Endodermal cell (in vitro differentiated cells): ENCODE data around the gene GFOD1. TPM values are rescaled to one million over a fixed set of nuclear protein-coding genes. Genes with fewer than 3 reads are reported as not detected.

Experiments
- DNase-seq: peaks from one replicate; pipeline ENCODE4 v3.0.0-alpha.2; 2017
- H3K27ac ChIP-seq: 2 replicates; pipeline ENCODE4 v1.5.1; 2013; ENCODE audit warnings: mild to moderate bottlenecking, low read depth, low read length, moderate library complexity
- H3K27me3 ChIP-seq: 2 replicates; pipeline ENCODE4 v1.6.1; 2013; ENCODE audit warnings: mild to moderate bottlenecking, low read length, moderate library complexity; ENCODE audit not compliant: insufficient read depth, control insufficient read depth, poor library complexity, severe bottlenecking
- H3K36me3 ChIP-seq: 2 replicates; pipeline ENCODE4 v1.7.0; 2013; ENCODE audit warnings: mild to moderate bottlenecking, low read length, moderate library complexity; ENCODE audit not compliant: control insufficient read depth, insufficient read depth
- H3K4me1 ChIP-seq: one replicate; pipeline ENCODE4 v1.7.0; 2013; ENCODE audit warnings: low read length; ENCODE audit not compliant: control insufficient read depth, insufficient read depth
- H3K4me3 ChIP-seq: 2 replicates; pipeline ENCODE4 v1.5.1; 2013; ENCODE audit warnings: mild to moderate bottlenecking, low read length, moderate library complexity
- H3K9ac ChIP-seq: 2 replicates; pipeline ENCODE4 v1.6.1; 2013; ENCODE audit warnings: mild to moderate bottlenecking, low read length, moderate library complexity; ENCODE audit not compliant: poor library complexity, severe bottlenecking; ENCODE audit errors: extremely low read depth
- H3K9me3 ChIP-seq: 2 replicates; pipeline ENCODE4 v1.6.1; 2013; ENCODE audit warnings: mild to moderate bottlenecking, low read length, moderate library complexity; ENCODE audit not compliant: control insufficient read depth
- H3K27ac Mint-ChIP-seq: 2 replicates; pipeline ENCODE4 v1.8.0; 2020; ENCODE audit warnings: mixed read lengths
- H3K27me3 Mint-ChIP-seq: 2 replicates; pipeline ENCODE4 v1.8.0; 2021; ENCODE audit warnings: mild to moderate bottlenecking, mixed read lengths; ENCODE audit not compliant: insufficient read depth
- H3K36me3 Mint-ChIP-seq: 2 replicates; pipeline ENCODE4 v1.8.0; 2020; ENCODE audit warnings: low read depth, mixed read lengths
- H3K4me1 Mint-ChIP-seq: 2 replicates; pipeline ENCODE4 v1.8.0; 2020; ENCODE audit warnings: mixed read lengths
- H3K4me3 Mint-ChIP-seq: 2 replicates; pipeline ENCODE4 v1.8.0; 2020; ENCODE audit warnings: mild to moderate bottlenecking, moderate library complexity, mixed read lengths
- H3K9me3 Mint-ChIP-seq: 2 replicates; pipeline ENCODE4 v1.8.0; 2020; ENCODE audit warnings: mild to moderate bottlenecking, mixed read lengths
- WGBS, 2 experiments: methylation state at CpG; one replicate each; pipeline versions ENCODE4 v1.1.5 to v1.1.7; 2013; ENCODE audit warnings: missing lambda C conversion rate in 2 of 2, mixed read lengths in 1 of 2; ENCODE audit not compliant: insufficient coverage in 1 of 2, insufficient read length in 1 of 2; 5-methylcytosine and 5-hydroxymethylcytosine counted together
- total RNA-seq, 2 donors: library from RNA; stranded (reverse); fragmentation: NEBNext Ultra II Directional in 1 of 2; extraction: Animal tissue kit (Norgen Biotek cat#: 25700) in 1 of 2; gene quantifications; 2 replicates in 1 of 2; 3 replicates in 1 of 2; pipeline ENCODE4 v1.2.1, GENCODE V29; 2021
- TF ChIP-seq, protein P1 (sequence below): fragments of 200-600 bp; sonication (generic); conservative IDR thresholded peaks from 2 replicates; pipeline ENCODE4 v1.5.0; 2021; ENCODE audit warnings: antibody characterized with exemption, mild to moderate bottlenecking

The GFOD1 gene
- total RNA-seq, 2 donors from 2014 or later, result 0.71 to 1.9 TPM

DNA sequence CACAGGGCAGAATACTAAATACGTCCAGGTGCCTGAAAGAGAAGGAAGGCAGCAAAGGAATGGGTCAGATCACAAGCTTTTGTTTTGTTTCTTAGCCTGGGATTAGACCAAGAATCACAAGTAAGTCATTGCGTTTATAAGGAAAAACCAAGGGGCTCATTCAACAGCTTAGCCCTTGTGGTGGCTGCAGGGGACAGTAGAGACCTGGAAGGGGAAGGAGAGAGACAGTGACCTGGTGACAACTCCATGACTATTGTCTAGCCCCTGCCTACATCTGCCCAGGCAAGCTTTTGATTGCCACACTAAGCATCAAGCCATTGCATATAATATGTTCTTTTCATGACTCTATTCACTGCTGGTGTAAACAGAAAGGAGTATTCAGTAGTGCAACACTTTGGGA, 128.9 kb downstream of the GFOD1 start:
- Mint-ChIP-seq H3K27me3 (no peaks in the 10 kb centered on the region), H3K4me1 (no peaks in the 10 kb centered on the region), H3K9me3 (no peaks in the 10 kb centered on the region), H3K4me3 (no peak overlapping the region), H3K27ac (no peak overlapping the region), H3K36me3 (no peaks in the 10 kb centered on the region)
- DNase-seq, result no peak
- no peak overlapping the region for H3K9ac ChIP-seq
- H3K4me3 ChIP-seq, result no peak overlapping the region
- no peaks in the 10 kb centered on the region for H3K4me1 ChIP-seq
- 75 to 83% methylated on average over 2 of the region's 2 CpGs for WGBS, 2 experiments
- TF ChIP-seq, protein P1, sequence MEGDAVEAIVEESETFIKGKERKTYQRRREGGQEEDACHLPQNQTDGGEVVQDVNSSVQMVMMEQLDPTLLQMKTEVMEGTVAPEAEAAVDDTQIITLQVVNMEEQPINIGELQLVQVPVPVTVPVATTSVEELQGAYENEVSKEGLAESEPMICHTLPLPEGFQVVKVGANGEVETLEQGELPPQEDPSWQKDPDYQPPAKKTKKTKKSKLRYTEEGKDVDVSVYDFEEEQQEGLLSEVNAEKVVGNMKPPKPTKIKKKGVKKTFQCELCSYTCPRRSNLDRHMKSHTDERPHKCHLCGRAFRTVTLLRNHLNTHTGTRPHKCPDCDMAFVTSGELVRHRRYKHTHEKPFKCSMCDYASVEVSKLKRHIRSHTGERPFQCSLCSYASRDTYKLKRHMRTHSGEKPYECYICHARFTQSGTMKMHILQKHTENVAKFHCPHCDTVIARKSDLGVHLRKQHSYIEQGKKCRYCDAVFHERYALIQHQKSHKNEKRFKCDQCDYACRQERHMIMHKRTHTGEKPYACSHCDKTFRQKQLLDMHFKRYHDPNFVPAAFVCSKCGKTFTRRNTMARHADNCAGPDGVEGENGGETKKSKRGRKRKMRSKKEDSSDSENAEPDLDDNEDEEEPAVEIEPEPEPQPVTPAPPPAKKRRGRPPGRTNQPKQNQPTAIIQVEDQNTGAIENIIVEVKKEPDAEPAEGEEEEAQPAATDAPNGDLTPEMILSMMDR, result peak; percentile 55
- H3K27me3 ChIP-seq, result no peaks in the 10 kb centered on the region
- H3K9me3 ChIP-seq, result no peaks in the 10 kb centered on the region
- no peak overlapping the region for H3K27ac ChIP-seq
- no peaks in the 10 kb centered on the region for H3K36me3 ChIP-seq

DNA sequence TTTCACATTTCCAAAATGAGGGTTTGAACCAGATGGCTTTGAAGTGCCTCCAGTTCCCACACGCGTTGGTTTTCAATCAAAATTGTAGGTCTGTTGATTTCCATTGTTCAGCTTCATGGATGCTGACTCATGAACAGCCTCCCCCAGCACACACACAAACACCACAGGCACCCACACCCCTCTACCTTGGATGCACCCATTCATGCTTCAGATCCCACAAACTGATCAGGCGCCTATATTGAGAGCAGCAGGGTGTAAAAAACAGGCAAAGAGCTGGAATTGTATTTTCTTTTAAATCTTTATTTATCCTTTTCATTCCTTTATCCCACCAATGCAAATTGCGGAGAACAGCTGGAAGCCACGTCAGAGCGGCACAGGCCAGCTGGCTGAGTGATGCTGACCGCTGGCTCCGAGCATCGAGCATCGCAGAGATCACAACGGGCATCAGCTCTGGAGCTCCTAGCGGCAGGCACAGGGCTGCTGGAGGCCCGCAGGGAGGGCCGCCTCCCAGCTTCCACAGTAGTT, 129.8 kb downstream of the GFOD1 start:
- Histone ChIP-seq H3K9me3 (no peaks in the 10 kb centered on the region), H3K9ac (no peak overlapping the region), H3K27ac (no peak overlapping the region), H3K36me3 (no peaks in the 10 kb centered on the region), H3K4me3 (no peak overlapping the region), H3K27me3 (no peaks in the 10 kb centered on the region), H3K4me1 (no peaks in the 10 kb centered on the region)
- H3K36me3 Mint-ChIP-seq, result no peaks in the 10 kb centered on the region
- DNase-seq, result no peak
- no peak overlapping the region for H3K27ac Mint-ChIP-seq
- H3K4me1 Mint-ChIP-seq, result no peaks in the 10 kb centered on the region
- no peaks in the 10 kb centered on the region for H3K9me3 Mint-ChIP-seq
- no peak overlapping the region for H3K4me3 Mint-ChIP-seq
- WGBS, 2 experiments, result 69 to 82% methylated on average over 10 to 14 of the region's 14 CpGs
- no peaks in the 10 kb centered on the region for H3K27me3 Mint-ChIP-seq
- TF ChIP-seq, protein P1, result no peak

DNA sequence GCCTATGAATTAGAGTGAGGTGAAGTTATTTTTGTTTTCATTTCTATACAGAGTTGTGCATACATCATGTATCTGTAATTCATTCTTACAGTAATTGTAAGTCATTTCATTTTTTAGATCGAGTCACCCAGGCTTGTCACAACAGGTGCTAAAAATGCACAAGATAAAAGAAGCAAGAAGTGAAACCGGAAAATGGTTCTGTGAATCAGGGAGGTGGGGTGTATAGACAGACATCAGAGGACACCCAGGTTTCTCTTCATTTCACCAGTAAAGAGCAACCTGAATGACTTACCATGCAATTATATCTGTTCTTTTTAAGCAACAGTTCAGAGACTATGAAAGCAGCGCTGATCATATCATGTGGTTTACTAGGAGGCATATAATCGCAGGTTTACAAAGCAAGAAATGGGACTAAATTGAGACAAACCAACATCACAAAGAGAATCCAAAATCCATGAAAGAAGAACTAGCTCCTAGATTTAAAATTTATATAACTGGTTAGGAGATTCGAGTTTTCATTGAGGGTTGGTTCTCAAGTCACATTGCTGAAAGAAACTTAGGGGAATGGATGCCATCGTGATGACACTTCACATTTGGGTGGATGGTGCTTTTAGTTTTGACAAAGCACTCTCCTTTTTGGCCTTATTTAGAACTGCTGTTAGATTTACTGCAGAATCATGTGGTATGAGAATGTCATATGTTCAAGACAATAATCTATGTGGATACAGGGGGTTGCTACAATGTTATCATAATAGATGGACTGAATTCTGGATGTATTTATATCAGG, 131.2 kb downstream of the GFOD1 start:
- Histone ChIP-seq H3K9me3 (no peaks in the 10 kb centered on the region), H3K9ac (no peak overlapping the region), H3K27me3 (no peaks in the 10 kb centered on the region), H3K36me3 (no peaks in the 10 kb centered on the region), H3K4me3 (no peak overlapping the region), H3K4me1 (no peaks in the 10 kb centered on the region), H3K27ac (no peak overlapping the region)
- DNase-seq, result no peak
- Mint-ChIP-seq H3K4me1 (peaks cover 3% of the 10 kb centered on the region), H3K36me3 (no peaks in the 10 kb centered on the region), H3K27ac (no peak overlapping the region), H3K9me3 (peaks cover 5% of the 10 kb centered on the region), H3K27me3 (no peaks in the 10 kb centered on the region), H3K4me3 (no peak overlapping the region)
- TF ChIP-seq, protein P1, result no peak
- 90 to 100% methylated on average over 1 to 6 of the region's 6 CpGs for WGBS, 2 experiments
